Measurements from ENCODE around the gene ALB.

DNA sequence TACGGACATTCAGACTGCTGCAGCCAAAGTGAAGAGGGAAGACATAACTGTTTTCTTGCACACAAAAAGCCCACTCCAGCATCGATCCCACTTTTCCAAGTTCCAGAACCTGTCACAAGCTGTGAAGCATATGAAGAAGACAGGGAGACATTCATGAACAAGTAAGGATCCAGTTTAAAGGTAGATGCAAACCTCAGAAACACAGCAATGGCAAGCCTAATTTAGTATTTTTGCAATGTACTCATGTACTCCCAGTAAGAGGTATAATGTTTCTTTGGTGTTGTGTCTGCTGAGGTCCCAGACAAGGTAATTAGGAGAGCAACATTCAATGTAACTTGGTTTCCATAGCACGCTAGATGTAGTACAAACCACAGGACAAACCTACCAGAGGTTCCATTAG, 36.6 kb downstream of the ALB start:
- TF ChIP-seq, protein P1, sequence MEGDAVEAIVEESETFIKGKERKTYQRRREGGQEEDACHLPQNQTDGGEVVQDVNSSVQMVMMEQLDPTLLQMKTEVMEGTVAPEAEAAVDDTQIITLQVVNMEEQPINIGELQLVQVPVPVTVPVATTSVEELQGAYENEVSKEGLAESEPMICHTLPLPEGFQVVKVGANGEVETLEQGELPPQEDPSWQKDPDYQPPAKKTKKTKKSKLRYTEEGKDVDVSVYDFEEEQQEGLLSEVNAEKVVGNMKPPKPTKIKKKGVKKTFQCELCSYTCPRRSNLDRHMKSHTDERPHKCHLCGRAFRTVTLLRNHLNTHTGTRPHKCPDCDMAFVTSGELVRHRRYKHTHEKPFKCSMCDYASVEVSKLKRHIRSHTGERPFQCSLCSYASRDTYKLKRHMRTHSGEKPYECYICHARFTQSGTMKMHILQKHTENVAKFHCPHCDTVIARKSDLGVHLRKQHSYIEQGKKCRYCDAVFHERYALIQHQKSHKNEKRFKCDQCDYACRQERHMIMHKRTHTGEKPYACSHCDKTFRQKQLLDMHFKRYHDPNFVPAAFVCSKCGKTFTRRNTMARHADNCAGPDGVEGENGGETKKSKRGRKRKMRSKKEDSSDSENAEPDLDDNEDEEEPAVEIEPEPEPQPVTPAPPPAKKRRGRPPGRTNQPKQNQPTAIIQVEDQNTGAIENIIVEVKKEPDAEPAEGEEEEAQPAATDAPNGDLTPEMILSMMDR (conservative IDR thresholded peaks at IDR 0.05) = no peak
- TF ChIP-seq ZFX (IDR thresholded peaks at IDR 0.05) = no peak
